Tibial artery (tissue), 4 donors: Measurements from ENCODE around the gene METRN.

Source experiments
- DNase-seq, 2 donors: peaks; one replicate each; pipeline ENCODE4 v3.0.0-alpha.2; 2019
- H3K27ac ChIP-seq, 2 donors: fragments of 200-600 bp; sonication (generic) in 1 of 2; 1 replicate in 1 of 2; 2 replicates in 1 of 2; pipeline ENCODE4 v1.5.1; 2018 to 2019; ENCODE audit warnings: mild to moderate bottlenecking in 1 of 2
- H3K27me3 ChIP-seq, 2 donors: fragments of 200-600 bp; sonication (generic) in 1 of 2; one replicate each; pipeline versions ENCODE4 v1.5.1 to v1.6.0; 2016 to 2019
- H3K36me3 ChIP-seq, 3 donors: fragments of 200-600 bp; sonication (generic) in 2 of 3; one replicate each; pipeline ENCODE4 v1.5.1; 2016 to 2019; ENCODE audit warnings: mild to moderate bottlenecking in 2 of 3
- H3K4me1 ChIP-seq, 4 donors: fragments of 200-600 bp; sonication (generic) in 2 of 4; 1 replicate in 3 of 4; 2 replicates in 1 of 4; pipeline ENCODE4 v1.5.1; 2016 to 2019
- H3K4me3 ChIP-seq, 2 donors: fragments of 200-600 bp; sonication (generic) in 1 of 2; 1 replicate in 1 of 2; 2 replicates in 1 of 2; pipeline ENCODE4 v1.5.1; 2018 to 2019; ENCODE audit warnings: mild to moderate bottlenecking in 2 of 2
- H3K9me3 ChIP-seq, 3 donors: fragments of 200-600 bp; sonication (generic) in 1 of 3; one replicate each; pipeline ENCODE4 v1.5.1; 2016 to 2019
- CTCF ChIP-seq, 2 experiments: fragments of 200-600 bp in 1 of 2; fragments of 450-650 bp in 1 of 2; IDR thresholded peaks; one replicate each; pipeline ENCODE4 v1.5.1; 2017 to 2019; ENCODE audit warnings: antibody characterized with exemption in 2 of 2, mild to moderate bottlenecking in 1 of 2, moderate library complexity in 1 of 2
- intact Hi-C: fragments of 100-400 bp; cut with DNase I; formaldehyde crosslinking; loops from one replicate; pipeline ENCODE4 v1.15.0; 2023; ENCODE audit warnings: low total_unique reads

METRN gene

GRCh38 chr16:693364-693763, 21.6 kb upstream of the METRN start:
- H3K27me3 ChIP-seq = peaks cover 9 to 69% of the 10 kb centered on the region in 2 donors
- no peaks in the 10 kb centered on the region for H3K36me3 ChIP-seq
- TF ChIP-seq CTCF (IDR thresholded peaks at IDR 0.05) = no peak
- DNase-seq = no peak
- H3K4me1 ChIP-seq = peaks cover 0 to 54% (median 37%) of the 10 kb centered on the region in 4 donors
- intact Hi-C loops = no loop called here
- H3K9me3 ChIP-seq = no peaks in the 10 kb centered on the region
- no peak overlapping the region for H3K27ac ChIP-seq
- no peak overlapping the region for H3K4me3 ChIP-seq

- no peaks in the 10 kb centered on the region for H3K36me3 ChIP-seq
- H3K9me3 ChIP-seq = no peaks in the 10 kb centered on the region
- TF ChIP-seq CTCF (IDR thresholded peaks at IDR 0.05) = no peak
- H3K4me1 ChIP-seq = peaks cover 0 to 50% (median 34%) of the 10 kb centered on the region in 4 donors
- H3K4me3 ChIP-seq = no peak overlapping the region
- intact Hi-C loops = no loop called here
- peaks cover 9 to 71% of the 10 kb centered on the region in 2 donors for H3K27me3 ChIP-seq
- H3K27ac ChIP-seq = no peak overlapping the region
- DNase-seq = no peak
Measured at GRCh38 chr16:693766-694165, 21.2 kb upstream of the METRN start.

- intact Hi-C loops = no loop called here
- DNase-seq = no peak
- Histone ChIP-seq H3K4me1 (peaks cover 0 to 44% (median 29%) of the 10 kb centered on the region in 4 donors), H3K9me3 (no peaks in the 10 kb centered on the region), H3K36me3 (no peaks in the 10 kb centered on the region), H3K27me3 (peaks cover 9 to 75% of the 10 kb centered on the region in 2 donors), H3K4me3 (no peak overlapping the region), H3K27ac (no peak overlapping the region)
- TF ChIP-seq CTCF (IDR thresholded peaks at IDR 0.05) = no peak
Measured at GRCh38 chr16:694187-694862, 20.6 kb upstream of the METRN start.

- intact Hi-C loops = no loop called here
- Histone ChIP-seq H3K4me1 (peaks cover 0 to 38% (median 23%) of the 10 kb centered on the region in 4 donors), H3K36me3 (no peaks in the 10 kb centered on the region), H3K27me3 (peaks cover 9 to 81% of the 10 kb centered on the region in 2 donors), H3K9me3 (no peaks in the 10 kb centered on the region), H3K27ac (no peak overlapping the region), H3K4me3 (no peak overlapping the region)
- no peak for DNase-seq
- no peak for TF ChIP-seq CTCF (IDR thresholded peaks at IDR 0.05)
Measured at GRCh38 chr16:694863-695354, 20.0 kb upstream of the METRN start.

- H3K4me1 ChIP-seq = peaks cover 0 to 35% (median 20%) of the 10 kb centered on the region in 4 donors
- H3K4me3 ChIP-seq = peak overlapping the region in 1 of 2 donors; percentile 4
- H3K9me3 ChIP-seq = no peaks in the 10 kb centered on the region
- H3K36me3 ChIP-seq = no peaks in the 10 kb centered on the region
- no peak overlapping the region for H3K27ac ChIP-seq
- peaks cover 9 to 87% of the 10 kb centered on the region in 2 donors for H3K27me3 ChIP-seq
- intact Hi-C loops = no loop called here
- no peak for TF ChIP-seq CTCF (IDR thresholded peaks at IDR 0.05)
- no peak for DNase-seq
Measured at GRCh38 chr16:695355-696089, 19.4 kb upstream of the METRN start.
